ENCODE measurements around the gene CCDC13. TPM values are rescaled to one million over a fixed set of nuclear protein-coding genes. Genes with fewer than 3 reads are reported as not detected.

CCDC13 gene
- total and polyA plus RNA-seq, 10 of the 15 experiments (the other 5 are each of a cell fraction or from before 2014, with no cell fraction given) = 0.13 to 0.81 (median 0.30) TPM; not detected in 4

GRCh38 chr3:42742688-42743087, 30.4 kb downstream of the CCDC13 start (continued):
- no peak for TF ChIP-seq HSF1 (IDR thresholded peaks at IDR 0.05; ENCODE audit: low read depth, low read length)

GRCh38 chr3:42742259-42742658, 30.8 kb downstream of the CCDC13 start:
- DNase-seq (ENCODE audit: low read depth, low spot score) = no peak
- ChIA-PET POLR2A (no interaction called here), SMC1A (ENCODE audit: uncharacterized antibody, unreplicated experiment) (interaction anchor here (1.1 to 1.8 kb wide), 2 partner anchors 136 to 159 kb away, joined by 3 to 7 read pairs; no protein-coding TSS in a partner anchor)

More at GRCh38 chr3:42742259-42742658, 30.8 kb downstream of the CCDC13 start:
- no peaks in the 10 kb centered on the region for H3K36me3 ChIP-seq (ENCODE audit: control insufficient read depth in 2 of 2, insufficient read depth in 2 of 2, low read length in 1 of 2)
- BruUV-seq (replicated peaks) = no TSS peak
- in situ Hi-C loops (cut with MboI) (loop anchor here (10.0 kb wide), 1 partner anchor 167 kb away; no protein-coding TSS in a partner anchor), intact Hi-C loops (cut with micrococcal nuclease; ENCODE audit: unreplicated experiment) (loop anchor here (5.0 to 10.0 kb wide), 3 partner anchors 90 to 197 kb away; partner anchors contain the start of gene ZBTB47)
- no peak overlapping the region for H3K9ac ChIP-seq (ENCODE audit: control insufficient read depth, insufficient read depth, low read length)
- H3K79me2 ChIP-seq (ENCODE audit: control insufficient read depth, insufficient read depth, low read length) = no peaks in the 10 kb centered on the region
- H3K4me2 ChIP-seq (ENCODE audit: control insufficient read depth, insufficient read depth) = no peak overlapping the region
- no peaks in the 10 kb centered on the region for H3K4me1 ChIP-seq (ENCODE audit: control insufficient read depth, insufficient read depth, low read length)
- no peak overlapping the region for H3K27ac ChIP-seq (ENCODE audit: control insufficient read depth, insufficient read depth)
- H3K9me3 ChIP-seq (replicated peaks; ENCODE audit: control insufficient read depth, insufficient read depth, low read length) = no peaks in the 10 kb centered on the region
- ATAC-seq = no peak
- H2AFZ ChIP-seq (ENCODE audit: control insufficient read depth, low read depth, low read length) = no peak overlapping the region
- ChIA-PET RAD21 (ENCODE audit: unreplicated experiment) (interaction anchor here (2.6 kb wide), 1 partner anchor 160 kb away, joined by 15 read pairs; the partner anchor contains the start of gene SEC22C), CTCF (interaction anchor here (1.2 to 2.9 kb wide), 7 partner anchors 8 to 159 kb away, joined by 3 to 12 read pairs (median 3); no protein-coding TSS in a partner anchor)
- no peak for FAIRE-seq
- H4K20me1 ChIP-seq (ENCODE audit: control insufficient read depth, insufficient read depth) = no peaks in the 10 kb centered on the region
- H3K27me3 ChIP-seq (replicated peaks in 1 of 2; ENCODE audit: control insufficient read depth in 2 of 2, insufficient read depth in 2 of 2, low read length in 1 of 2) = no peaks in the 10 kb centered on the region
- H3K4me3 ChIP-seq = no peak overlapping the region
- TF ChIP-seq ZBTB11 (CRISPR knock-in tag; IDR thresholded peaks at IDR 0.05) (no peak), ZSCAN29 (IDR thresholded peaks at IDR 0.05) (no peak), EGR1 (IDR thresholded peaks at IDR 0.05; ENCODE audit: borderline replicate concordance in 1 of 2, low read depth in 2 of 2, low read length in 2 of 2) (no peak), MTA3 (IDR thresholded peaks at IDR 0.05; ENCODE audit: borderline replicate concordance, low read length) (no peak), MEF2A (IDR thresholded peaks at IDR 0.05; ENCODE audit: insufficient read depth, low read depth, low read length) (no peak)
- WGBS (ENCODE audit: insufficient coverage, insufficient replicate concordance, low lambda C conversion rate, missing lambda C conversion rate) = 54% methylated on average over 4 of the region's 4 CpGs

Data from GM12878 (cell line).